AG04450 (cell line): ENCODE data around the gene ORC1. TPM values are rescaled to one million over a fixed set of nuclear protein-coding genes. Genes with fewer than 3 reads are reported as not detected.

Experiments
- CTCF ChIA-PET: fragments of 300-600, 350-600 bp; formaldehyde crosslinking; extraction: SDS; loops from one replicate; lab custom pipeline; 2022; ENCODE audit warnings: antibody characterized with exemption, inconsistent platforms; lab: Charles Lee
- POLR2A ChIA-PET: fragments of 350-600 bp; formaldehyde crosslinking; extraction: SDS; loops from one replicate; lab custom pipeline; 2021; ENCODE audit warnings: antibody characterized with exemption, inconsistent platforms; lab: Yijun Ruan, JAX
- DNase-seq: peaks from one replicate; pipeline ENCODE4 v3.0.0-alpha.2; 2011; ENCODE audit warnings: low read depth, low spot score
- H3K27ac ChIP-seq: one replicate; pipeline ENCODE4 v1.5.1; 2012; ENCODE audit warnings: low read depth, low read length, control low read depth
- H3K27me3 ChIP-seq: one replicate; pipeline ENCODE4 v1.6.0; 2012; ENCODE audit warnings: low read length; ENCODE audit not compliant: control insufficient read depth, insufficient read depth
- H3K4me3 ChIP-seq: 2 replicates; pipeline ENCODE4 v1.5.1; 2011; ENCODE audit warnings: mild to moderate bottlenecking, low read depth, low read length, control low read depth
- H3K9me3 ChIP-seq: 2 replicates; pipeline ENCODE4 v1.5.1; 2012; ENCODE audit warnings: low read length; ENCODE audit not compliant: control insufficient read depth, insufficient read depth
- CTCF ChIP-seq: IDR thresholded peaks from 2 replicates; pipeline ENCODE4 v1.5.1; 2011; ENCODE audit warnings: low read depth, low read length, control low read depth, inconsistent platforms
- polyA plus RNA-seq: library from polyadenylated mRNA; depleted of rRNA; stranded (reverse); fragments of >200 nt; gene quantifications from 2 replicates; pipeline ENCODE4 v1.2.3, GENCODE V29; 2011

ORC1 gene
- polyA plus RNA-seq, 1 experiment = 2.3 TPM

- Histone ChIP-seq H3K27me3 (no peaks in the 10 kb centered on the region), H3K4me3 (no peak overlapping the region), H3K27ac (no peak overlapping the region), H3K9me3 (no peaks in the 10 kb centered on the region)
- no peak for TF ChIP-seq CTCF
- DNase-seq = no peak
- CTCF ChIA-PET = no interaction called here
- POLR2A ChIA-PET = no interaction called here
Measured at GRCh38 chr1:52346653-52347052, 57.6 kb downstream of the ORC1 start.

GRCh38 chr1:52345252-52345651 is 59.0 kb downstream of the ORC1 start:
- H3K27me3 ChIP-seq = no peaks in the 10 kb centered on the region
- no peaks in the 10 kb centered on the region for H3K9me3 ChIP-seq
- H3K4me3 ChIP-seq = no peak overlapping the region
- H3K27ac ChIP-seq = no peak overlapping the region
- DNase-seq = no peak
- TF ChIP-seq CTCF = no peak
- POLR2A ChIA-PET = no interaction called here
- CTCF ChIA-PET = no interaction called here

- DNase-seq = no peak
- Histone ChIP-seq H3K4me3 (no peak overlapping the region), H3K27me3 (no peaks in the 10 kb centered on the region), H3K9me3 (no peaks in the 10 kb centered on the region), H3K27ac (no peak overlapping the region)
- no peak for TF ChIP-seq CTCF
- ChIA-PET POLR2A (interaction anchor here (0.6 kb wide), 1 partner anchor 23 kb away, joined by 6 read pairs; no protein-coding TSS in a partner anchor), CTCF (no interaction called here)
Measured at GRCh38 chr1:52343979-52344378, 60.2 kb downstream of the ORC1 start.

- Histone ChIP-seq H3K27ac (no peak overlapping the region), H3K27me3 (no peaks in the 10 kb centered on the region), H3K4me3 (no peak overlapping the region), H3K9me3 (no peaks in the 10 kb centered on the region)
- ChIA-PET POLR2A (no interaction called here), CTCF (no interaction called here)
- TF ChIP-seq CTCF = no peak
- DNase-seq = no peak
Measured at GRCh38 chr1:52341655-52342260, 62.5 kb downstream of the ORC1 start.

- POLR2A ChIA-PET = no interaction called here
- CTCF ChIA-PET = no interaction called here
- no peaks in the 10 kb centered on the region for H3K9me3 ChIP-seq
- no peaks in the 10 kb centered on the region for H3K27me3 ChIP-seq
- DNase-seq = no peak
- H3K27ac ChIP-seq = no peak overlapping the region
- no peak for TF ChIP-seq CTCF
- no peak overlapping the region for H3K4me3 ChIP-seq
Measured at GRCh38 chr1:52337439-52337838, 66.8 kb downstream of the ORC1 start.
